Aorta (tissue), 5 donors: ENCODE results near the gene NGFR. TPM values are rescaled to one million over a fixed set of nuclear protein-coding genes. Genes with fewer than 3 reads are reported as not detected.

ENCODE experiments used
- ATAC-seq: fragments of 200-7000 bp; cut with Tn5 transposase; one replicate; pipeline ENCODE4 v1.9.1; 2022; ENCODE audit warnings: moderate library complexity; ENCODE audit not compliant: low FRiP score
- DNase-seq, 2 donors: peaks; one replicate each; pipeline ENCODE4 v3.0.0-alpha.2; 2020
- H3K27ac ChIP-seq, 2 donors: one replicate each; pipeline ENCODE4 v1.5.1; 2013; ENCODE audit warnings: low read length in 2 of 2, mild to moderate bottlenecking in 2 of 2, moderate library complexity in 2 of 2, control low read depth in 1 of 2, inconsistent platforms in 1 of 2, low read depth in 1 of 2
- H3K27me3 ChIP-seq, 2 donors: one replicate each; pipeline ENCODE4 v1.6.1; 2013; ENCODE audit warnings: control low read depth in 1 of 2, low read length in 1 of 2, mild to moderate bottlenecking in 1 of 2, moderate library complexity in 1 of 2; ENCODE audit not compliant: insufficient read depth in 2 of 2, control insufficient read depth in 1 of 2
- H3K36me3 ChIP-seq, 2 donors: one replicate each; pipeline ENCODE4 v1.6.1; 2013; ENCODE audit warnings: control low read depth in 1 of 2, low read length in 1 of 2, mild to moderate bottlenecking in 1 of 2; ENCODE audit not compliant: insufficient read depth in 2 of 2, control insufficient read depth in 1 of 2
- H3K4me1 ChIP-seq, 2 donors: one replicate each; pipeline ENCODE4 v1.6.1; 2013; ENCODE audit warnings: low read length in 2 of 2, control low read depth in 1 of 2, mild to moderate bottlenecking in 1 of 2, moderate library complexity in 1 of 2; ENCODE audit not compliant: insufficient read depth in 2 of 2, control insufficient read depth in 1 of 2
- H3K4me3 ChIP-seq, 2 donors: one replicate each; pipeline ENCODE4 v1.5.1; 2013; ENCODE audit warnings: low read length in 2 of 2, control low read depth in 1 of 2, mild to moderate bottlenecking in 1 of 2
- H3K9me3 ChIP-seq: one replicate; pipeline ENCODE4 v1.6.1; 2013; ENCODE audit warnings: mild to moderate bottlenecking, low read length; ENCODE audit not compliant: control insufficient read depth
- WGBS, 2 donors: extraction: QIAGEN DNeasy Blood & Tissue Kit; methylation state at CpG; one replicate each; pipeline ENCODE4 v1.1.7; 2013; 5-methylcytosine and 5-hydroxymethylcytosine counted together
- intact Hi-C, 2 donors: fragments of 100-400 bp; cut with DNase I; formaldehyde crosslinking; loops; one replicate each; pipeline versions ENCODE4 v1.14.2 to v1.15.0; 2022
- polyA plus RNA-seq, 2 donors: library from polyadenylated mRNA; stranded (reverse); fragments of 200-250 nt; gene quantifications; one replicate each; pipeline ENCODE4 v1.2.3, GENCODE V29; 2013
- total RNA-seq, 2 donors: library from RNA; stranded (reverse); fragmentation: NEBNext Ultra II Directional; extraction: Animal tissue kit (Norgen Biotek cat#: 25700); gene quantifications; one replicate each; pipeline ENCODE4 v1.2.1, GENCODE V29; 2021
- donor health status: healthy with polysubstance abuse.
- donor health status: Bipolar disorder and iron deficiency.
- donor health status: DM: no; HTN: no; CAD: no.
- donor health status: DM: no; HTN: no; CAD: no.
- donor health status: DM: yes; HTN: yes; CAD: no.

NGFR gene
- total and polyA plus RNA-seq, 4 donors, result 0.75 to 55.7 (median 19.1) TPM

DNA sequence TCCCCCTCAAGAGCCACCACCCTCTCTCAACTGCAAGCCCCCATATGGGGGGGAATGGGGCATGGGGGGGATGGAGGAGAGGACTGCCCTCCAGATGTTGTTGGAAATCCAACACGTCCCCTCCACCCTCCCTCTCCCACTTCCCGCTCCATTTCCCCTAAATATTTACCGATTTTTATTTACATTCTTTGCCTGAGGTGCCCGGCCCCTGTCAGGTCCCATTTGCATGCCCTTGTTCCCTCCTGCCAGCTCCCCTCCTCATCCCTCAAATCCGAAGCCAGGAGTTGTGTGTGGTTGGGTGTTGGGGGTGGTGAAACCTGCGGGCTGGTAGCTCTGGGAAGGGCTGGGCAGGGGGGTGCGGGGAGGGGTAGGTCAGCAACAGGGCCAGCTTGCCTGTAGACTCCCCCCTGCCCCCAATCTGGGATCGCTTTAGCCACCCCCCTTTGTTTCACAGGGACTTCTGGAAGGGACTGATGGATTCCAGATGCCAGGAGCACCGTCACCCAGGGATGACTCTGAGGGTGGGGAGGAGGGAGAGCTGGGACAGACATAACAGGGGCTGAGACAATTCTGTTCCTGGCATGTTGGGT is 39.7 kb upstream of the NGFR start:
- no peak overlapping the region for H3K4me3 ChIP-seq
- no peaks in the 10 kb centered on the region for H3K9me3 ChIP-seq
- no peaks in the 10 kb centered on the region for H3K36me3 ChIP-seq
- WGBS, 2 donors, result 74 to 78% methylated on average over 9 of the region's 9 CpGs
- H3K4me1 ChIP-seq, result no peaks in the 10 kb centered on the region
- H3K27ac ChIP-seq, result no peak overlapping the region
- no peak for DNase-seq
- no peak for ATAC-seq
- intact Hi-C loops, result no loop called here
- no peaks in the 10 kb centered on the region for H3K27me3 ChIP-seq

DNA sequence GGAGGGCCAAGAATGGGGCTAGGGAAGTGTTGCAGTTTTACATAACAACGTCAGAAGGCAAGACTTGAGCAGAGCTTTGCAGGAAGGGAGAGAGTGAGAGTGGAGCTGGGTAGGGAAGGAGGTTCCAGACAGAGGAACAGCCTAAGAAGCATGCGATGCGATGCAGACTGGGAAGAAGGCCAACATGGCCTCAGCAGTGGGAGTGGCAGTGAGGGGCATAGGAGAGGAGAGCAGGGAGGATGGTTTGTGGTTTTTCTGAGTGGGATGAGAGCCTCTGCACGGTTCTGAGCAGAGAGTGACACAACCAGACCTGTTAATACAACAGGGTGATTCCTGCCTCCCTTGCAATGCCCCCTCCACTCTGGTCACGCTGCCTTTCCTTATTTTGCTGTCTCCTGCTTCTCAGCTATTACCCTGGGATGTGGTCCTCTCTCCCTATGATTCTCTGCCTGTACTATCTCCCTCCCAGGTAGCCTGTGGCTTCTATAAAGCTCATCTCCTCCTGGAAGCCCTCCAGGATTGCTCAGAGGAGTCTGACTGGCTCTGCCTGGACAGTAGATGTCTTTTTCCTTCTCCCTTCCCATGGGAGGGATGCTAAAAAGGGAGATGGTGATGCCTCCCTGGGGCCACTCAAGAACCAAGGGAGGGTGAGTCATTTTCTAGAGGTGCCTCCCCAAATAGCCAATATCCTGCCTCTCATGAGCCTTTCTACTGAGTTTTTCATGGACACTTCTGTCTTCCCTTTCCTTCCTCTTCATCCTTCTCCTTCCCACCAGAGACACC is 38.7 kb upstream of the NGFR start:
- Histone ChIP-seq H3K4me3 (no peak overlapping the region), H3K27ac (no peak overlapping the region), H3K36me3 (no peaks in the 10 kb centered on the region), H3K27me3 (peaks cover 0 to 2% of the 10 kb centered on the region in 2 donors), H3K9me3 (no peaks in the 10 kb centered on the region), H3K4me1 (no peaks in the 10 kb centered on the region)
- DNase-seq, result peak in 1 of 2 donors; percentile 44
- intact Hi-C loops, result no loop called here
- 23 to 25% methylated on average over 4 to 5 of the region's 5 CpGs for WGBS, 2 donors
- ATAC-seq, result no peak

DNA sequence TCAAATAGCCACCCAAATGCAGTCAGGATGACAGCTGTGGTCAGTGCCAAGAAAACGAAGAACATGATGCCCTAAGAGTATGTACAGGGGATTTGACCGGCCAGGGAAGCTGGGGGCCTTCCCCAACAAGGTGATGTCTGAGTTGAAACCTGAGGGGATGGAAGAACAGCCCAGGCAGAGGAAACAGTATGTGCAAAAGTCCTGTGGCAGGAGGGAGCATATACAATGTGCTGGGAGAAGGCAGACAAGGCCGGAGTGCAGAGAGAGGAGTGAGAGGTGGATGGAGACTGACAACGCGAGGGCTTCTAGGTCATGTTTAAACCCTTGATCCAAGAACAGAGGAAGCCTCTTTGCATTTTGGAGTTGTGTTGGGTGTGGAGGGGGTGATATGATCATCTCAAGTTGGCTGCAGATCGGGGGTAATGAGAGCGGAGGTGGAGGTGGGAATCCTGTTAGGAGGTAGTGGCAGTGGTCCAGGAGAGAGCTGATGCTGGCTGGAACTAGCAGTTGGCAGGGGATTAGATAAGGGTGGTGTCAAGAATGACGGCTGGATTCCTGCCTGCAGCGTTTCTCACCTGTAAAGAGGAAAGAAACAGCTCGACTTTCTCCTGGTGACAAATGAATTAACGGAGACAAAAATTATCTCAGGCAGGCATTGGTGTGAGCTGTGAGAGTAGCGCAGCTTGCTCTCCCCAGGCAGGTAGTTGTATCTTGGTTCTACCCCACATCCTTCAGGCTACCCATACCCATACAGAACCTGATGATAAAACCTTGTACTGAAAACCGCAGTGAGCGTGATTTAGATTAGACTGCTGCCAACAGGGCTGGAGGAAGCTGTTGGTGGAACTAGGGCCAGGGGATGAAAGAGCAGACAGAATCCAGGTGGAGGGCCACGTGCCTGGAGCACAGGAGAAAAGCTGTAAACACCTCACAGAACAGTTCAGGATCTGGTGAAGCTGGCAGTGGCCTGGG is 37.2 kb upstream of the NGFR start:
- Histone ChIP-seq H3K4me1 (no peaks in the 10 kb centered on the region), H3K4me3 (no peak overlapping the region), H3K27me3 (peaks cover 0 to 2% of the 10 kb centered on the region in 2 donors), H3K36me3 (no peaks in the 10 kb centered on the region), H3K27ac (no peak overlapping the region), H3K9me3 (no peaks in the 10 kb centered on the region)
- whole genome bisulfite sequencing, 2 donors, result 68 to 69% methylated on average over 15 of the region's 15 CpGs
- ATAC-seq (no peak), DNase-seq (no peak)
- intact Hi-C loops, result no loop called here

DNA sequence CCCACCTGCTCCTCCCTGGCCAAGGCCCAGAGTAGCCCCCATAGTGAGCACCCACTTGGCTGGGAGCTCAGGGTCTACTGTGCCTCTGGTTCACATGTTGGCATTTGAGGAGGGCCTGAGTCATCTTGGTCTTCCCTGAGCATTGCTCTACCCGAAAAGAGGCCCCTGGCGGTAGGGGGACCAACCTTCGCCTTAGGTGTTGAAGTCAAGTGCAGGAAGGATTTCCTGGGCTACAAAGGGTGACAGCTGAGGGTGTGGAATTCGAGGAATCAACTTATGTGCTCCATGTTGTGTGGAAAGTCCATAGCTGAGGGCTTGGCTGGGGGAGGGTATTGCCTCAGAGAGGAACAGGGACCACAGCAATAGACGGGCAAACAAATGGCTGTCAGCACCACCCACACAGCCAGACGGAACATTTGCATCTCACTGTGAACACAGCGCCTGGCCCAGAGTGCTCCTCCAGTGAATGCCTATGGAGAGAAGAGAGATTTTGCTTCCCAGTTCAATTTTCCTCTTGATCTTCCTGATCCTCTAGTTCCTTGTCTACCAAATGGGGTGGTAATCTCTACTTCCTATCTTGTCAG is 35.6 kb upstream of the NGFR start:
- Histone ChIP-seq H3K4me3 (no peak overlapping the region), H3K9me3 (peaks cover 3% of the 10 kb centered on the region), H3K4me1 (no peaks in the 10 kb centered on the region), H3K27ac (no peak overlapping the region), H3K36me3 (no peaks in the 10 kb centered on the region), H3K27me3 (peaks cover 0 to 2% of the 10 kb centered on the region in 2 donors)
- intact Hi-C loops, result no loop called here
- ATAC-seq (no peak), DNase-seq (no peak)
- 41 to 57% methylated on average over 7 of the region's 7 CpGs for WGBS, 2 donors

DNA sequence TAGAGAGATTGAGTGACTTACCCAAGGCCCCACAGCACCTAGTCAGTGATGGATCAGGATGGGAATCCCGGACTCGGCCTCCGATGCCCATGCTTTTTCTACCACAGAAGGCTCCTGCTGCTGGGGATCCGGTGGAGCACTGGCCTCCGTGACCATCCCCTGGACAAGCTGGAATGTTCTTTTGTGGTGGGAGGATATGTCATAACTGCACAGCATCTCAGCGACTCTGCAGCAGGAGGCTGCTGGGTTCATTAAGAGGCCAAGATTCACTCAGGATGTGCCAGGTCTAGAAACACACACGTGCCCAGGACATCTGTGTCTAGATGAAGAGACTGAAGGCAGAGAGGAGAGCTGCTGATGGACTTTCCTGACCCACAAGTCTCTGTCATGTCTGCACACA is 34.7 kb upstream of the NGFR start:
- 81 to 82% methylated on average over 7 of the region's 7 CpGs for WGBS, 2 donors

DNA sequence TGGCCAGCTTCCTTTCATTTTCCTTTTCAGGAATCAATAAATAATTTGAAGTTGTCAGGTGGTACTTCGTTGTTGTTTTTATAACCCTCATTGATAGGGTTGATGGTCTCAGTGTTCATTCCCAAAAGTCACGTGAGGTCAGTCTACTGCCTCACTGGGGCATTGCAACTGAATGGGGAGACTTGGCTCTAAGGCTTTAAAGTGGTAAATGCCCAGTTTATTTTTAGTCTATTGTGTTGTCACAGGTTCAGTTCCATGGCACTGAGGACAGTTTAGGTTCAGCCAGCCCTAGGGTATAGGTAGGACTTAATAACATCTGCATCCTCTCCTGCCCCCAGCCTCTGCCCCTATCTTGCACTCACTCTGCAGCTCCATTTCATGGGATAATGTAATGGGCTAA is 33.5 kb upstream of the NGFR start:
- DNase-seq, result no peak
- Histone ChIP-seq H3K27ac (no peak overlapping the region), H3K36me3 (no peaks in the 10 kb centered on the region), H3K4me3 (no peak overlapping the region), H3K9me3 (peaks cover 3% of the 10 kb centered on the region), H3K4me1 (no peaks in the 10 kb centered on the region), H3K27me3 (peaks cover 0 to 2% of the 10 kb centered on the region in 2 donors)
- intact Hi-C loops, result no loop called here
- ATAC-seq, result no peak
- WGBS, 2 donors, result 25 to 26% methylated on average over 2 of the region's 2 CpGs

More for the DNA sequence above, 34.7 kb upstream of the NGFR start:
- Histone ChIP-seq H3K4me3 (no peak overlapping the region), H3K36me3 (no peaks in the 10 kb centered on the region), H3K4me1 (no peaks in the 10 kb centered on the region), H3K9me3 (peaks cover 3% of the 10 kb centered on the region), H3K27me3 (peaks cover 0 to 2% of the 10 kb centered on the region in 2 donors), H3K27ac (no peak overlapping the region)
- ATAC-seq (no peak), DNase-seq (no peak)
- intact Hi-C loops, result no loop called here

DNA sequence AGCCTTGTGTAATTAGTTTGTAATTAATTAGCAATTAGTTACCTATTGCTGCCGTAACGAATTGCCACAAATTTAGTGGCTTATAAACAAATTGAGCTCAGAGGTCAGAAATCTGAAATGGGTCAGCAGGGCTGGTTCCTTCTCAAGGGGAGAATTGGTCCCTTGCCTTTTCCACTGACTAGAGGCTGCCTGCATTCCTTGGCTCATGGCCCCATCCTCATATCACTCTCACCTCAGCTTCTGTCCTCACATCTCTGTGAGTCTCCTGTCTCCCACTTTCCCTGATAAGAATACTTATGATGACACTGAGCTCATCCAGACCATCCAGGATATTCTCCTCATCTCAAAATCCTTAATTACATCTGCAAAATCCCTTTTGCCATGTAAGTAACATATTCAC is 31.0 kb upstream of the NGFR start:
- ATAC-seq (no peak), DNase-seq (no peak)
- Histone ChIP-seq H3K4me1 (no peaks in the 10 kb centered on the region), H3K27me3 (peaks cover 0 to 2% of the 10 kb centered on the region in 2 donors), H3K36me3 (no peaks in the 10 kb centered on the region), H3K4me3 (no peak overlapping the region), H3K9me3 (peaks cover 3% of the 10 kb centered on the region), H3K27ac (no peak overlapping the region)
- WGBS, 2 donors, result 88 to 91% methylated on average over 2 of the region's 2 CpGs
- intact Hi-C loops, result no loop called here

DNA sequence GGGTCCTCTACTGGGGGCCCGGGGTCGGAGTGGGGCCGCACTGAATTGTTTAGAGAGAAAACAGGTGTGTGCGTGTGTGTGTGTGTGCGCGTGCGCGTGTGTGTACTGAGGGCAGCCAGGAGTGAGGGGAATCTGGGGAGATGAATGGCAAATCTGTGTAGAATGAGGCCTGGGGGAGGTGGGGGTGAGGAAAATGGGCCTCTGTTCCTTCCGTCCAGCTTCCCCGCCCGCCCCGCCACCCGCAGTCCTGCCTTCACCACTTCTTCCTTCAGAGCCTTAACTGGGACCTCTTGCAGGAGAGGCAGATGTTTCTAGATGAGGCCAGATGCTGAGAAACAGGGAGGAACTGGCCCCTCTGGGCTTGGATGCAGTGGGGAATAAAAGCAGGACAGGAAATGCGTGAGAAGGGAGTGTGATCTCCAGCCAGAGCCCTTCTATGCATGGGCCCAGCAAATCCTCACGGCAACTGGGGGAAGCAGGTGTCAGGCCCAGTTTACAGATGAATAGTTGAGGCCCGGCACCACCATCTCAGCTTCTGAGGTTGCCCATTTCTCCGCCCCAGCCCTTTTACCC is 29.7 kb upstream of the NGFR start:
- peaks cover 3% of the 10 kb centered on the region for H3K9me3 ChIP-seq
- no peak overlapping the region for H3K4me3 ChIP-seq
- peaks cover 0 to 2% of the 10 kb centered on the region in 2 donors for H3K27me3 ChIP-seq
- H3K27ac ChIP-seq, result no peak overlapping the region
- H3K4me1 ChIP-seq, result no peaks in the 10 kb centered on the region
- 83 to 87% methylated on average over 17 of the region's 17 CpGs for WGBS, 2 donors
- H3K36me3 ChIP-seq, result no peaks in the 10 kb centered on the region
- intact Hi-C loops, result no loop called here
- no peak for ATAC-seq
- DNase-seq, result no peak
